ENCODE data around the gene RASAL1. TPM values are rescaled to one million over a fixed set of nuclear protein-coding genes. Genes with fewer than 3 reads are reported as not detected.

RASAL1 gene
- total and polyA plus RNA-seq, 8 donors = 0.79 to 12.1 (median 2.6) TPM

DNA sequence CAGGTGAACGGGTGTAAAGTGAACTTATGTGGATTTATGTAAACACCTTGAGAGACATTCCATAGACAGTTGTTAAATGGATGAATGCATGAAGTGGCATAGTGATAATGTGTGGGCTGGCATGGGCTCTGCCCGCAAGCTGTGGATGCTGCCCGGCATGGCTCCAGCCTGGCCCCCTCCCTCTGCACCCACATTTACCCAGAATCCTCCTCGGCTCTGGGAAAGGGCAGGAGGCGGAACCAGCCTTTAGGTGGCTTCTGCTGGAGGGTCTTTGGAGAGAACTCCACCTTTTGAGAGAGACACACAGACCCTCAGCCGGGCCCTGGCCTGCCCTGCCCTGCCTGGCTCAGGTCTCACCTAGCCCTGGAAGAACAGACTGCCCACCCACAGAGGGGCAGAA lies 18.7 kb downstream of the RASAL1 start:
- H3K9me3 ChIP-seq = no peaks in the 10 kb centered on the region
- no peak overlapping the region for H3K4me3 ChIP-seq
- TF ChIP-seq, protein P1, sequence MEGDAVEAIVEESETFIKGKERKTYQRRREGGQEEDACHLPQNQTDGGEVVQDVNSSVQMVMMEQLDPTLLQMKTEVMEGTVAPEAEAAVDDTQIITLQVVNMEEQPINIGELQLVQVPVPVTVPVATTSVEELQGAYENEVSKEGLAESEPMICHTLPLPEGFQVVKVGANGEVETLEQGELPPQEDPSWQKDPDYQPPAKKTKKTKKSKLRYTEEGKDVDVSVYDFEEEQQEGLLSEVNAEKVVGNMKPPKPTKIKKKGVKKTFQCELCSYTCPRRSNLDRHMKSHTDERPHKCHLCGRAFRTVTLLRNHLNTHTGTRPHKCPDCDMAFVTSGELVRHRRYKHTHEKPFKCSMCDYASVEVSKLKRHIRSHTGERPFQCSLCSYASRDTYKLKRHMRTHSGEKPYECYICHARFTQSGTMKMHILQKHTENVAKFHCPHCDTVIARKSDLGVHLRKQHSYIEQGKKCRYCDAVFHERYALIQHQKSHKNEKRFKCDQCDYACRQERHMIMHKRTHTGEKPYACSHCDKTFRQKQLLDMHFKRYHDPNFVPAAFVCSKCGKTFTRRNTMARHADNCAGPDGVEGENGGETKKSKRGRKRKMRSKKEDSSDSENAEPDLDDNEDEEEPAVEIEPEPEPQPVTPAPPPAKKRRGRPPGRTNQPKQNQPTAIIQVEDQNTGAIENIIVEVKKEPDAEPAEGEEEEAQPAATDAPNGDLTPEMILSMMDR (IDR thresholded peaks at IDR 0.05) = no peak
- H3K27ac ChIP-seq = no peak overlapping the region
- no peaks in the 10 kb centered on the region for H3K36me3 ChIP-seq
- H3K27me3 ChIP-seq = no peaks in the 10 kb centered on the region
- H3K4me1 ChIP-seq = no peaks in the 10 kb centered on the region
- no peak for FAIRE-seq
- WGBS, 2 donors = 65 to 69% methylated on average over 6 of the region's 6 CpGs
- ATAC-seq = no peak
- DNase-seq = no peak
- intact Hi-C loops (cut with DNase I) = no loop called here

DNA sequence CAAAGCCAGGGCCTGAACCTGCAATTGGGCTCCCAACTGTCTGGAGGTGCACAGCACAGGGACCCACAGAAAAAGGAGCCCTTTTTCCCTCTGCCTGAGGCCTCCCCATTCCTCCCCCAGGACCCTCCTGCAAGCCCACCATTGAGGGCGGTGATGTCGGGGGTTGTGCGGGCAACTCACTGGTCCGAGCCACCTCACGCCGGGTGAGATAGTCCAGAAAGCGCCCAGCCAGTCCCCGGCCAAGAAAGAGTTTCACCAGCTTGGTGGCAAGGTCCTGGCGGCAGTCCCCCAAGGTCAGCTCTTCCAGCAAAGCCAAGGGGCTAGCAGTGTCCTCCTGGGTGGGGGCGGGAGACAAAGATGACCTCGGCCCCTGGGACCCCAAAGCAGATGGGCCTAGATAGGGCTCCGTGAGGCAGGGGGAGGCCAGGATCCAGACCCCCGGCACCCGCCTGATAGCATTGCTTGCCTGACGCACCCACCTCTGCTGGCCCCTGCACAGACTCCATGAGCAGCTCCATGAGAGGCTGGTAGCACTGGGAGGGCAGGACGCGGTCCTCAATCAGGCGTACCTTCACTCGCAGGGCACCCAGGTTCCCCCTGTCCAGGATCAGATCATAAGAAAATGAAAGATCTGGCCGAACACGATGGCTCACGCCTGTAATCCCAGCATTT lies 20.0 kb downstream of the RASAL1 start:
- intact Hi-C loops (cut with DNase I) = no loop called here
- ATAC-seq = no peak
- WGBS, 2 donors = 65 to 77% methylated on average over 22 of the region's 22 CpGs

DNA sequence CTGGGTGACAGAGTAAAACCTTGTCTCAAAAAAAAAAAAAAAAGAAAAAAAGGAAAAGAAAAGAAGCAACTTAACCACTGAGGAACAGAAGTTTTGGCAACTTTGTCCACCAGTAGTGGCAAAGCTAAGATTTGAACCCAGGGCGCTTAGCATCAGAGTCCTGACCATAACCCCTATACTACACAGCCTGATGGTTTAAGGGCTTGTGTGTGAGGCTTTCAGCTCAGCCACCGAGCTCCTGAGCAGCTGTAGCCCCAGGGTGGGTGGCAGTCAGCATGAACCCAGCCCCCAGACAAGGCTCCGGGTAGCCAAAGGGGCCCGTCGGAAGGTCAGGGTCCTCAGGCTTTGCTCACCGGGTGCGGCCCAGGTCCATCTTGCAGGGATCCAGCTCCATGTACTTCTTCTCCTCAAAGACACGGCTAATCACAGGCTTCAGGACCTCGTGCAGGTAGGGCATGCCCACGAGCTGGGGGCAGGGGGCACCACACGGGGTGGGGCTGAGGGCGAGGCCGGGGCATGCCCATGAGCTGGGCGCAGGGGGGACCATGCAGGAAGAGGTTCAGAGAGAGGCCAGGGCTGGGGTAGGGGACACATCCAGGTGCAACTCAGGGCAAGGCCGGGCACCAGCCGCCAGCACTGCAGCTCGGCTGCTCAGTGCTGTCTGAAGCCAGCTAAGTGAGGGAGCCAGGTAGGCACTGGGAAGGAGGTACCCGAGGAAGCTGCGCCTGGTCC lies 20.9 kb downstream of the RASAL1 start:
- ATAC-seq = no peak
- Histone ChIP-seq H3K27me3 (no peaks in the 10 kb centered on the region), H3K4me3 (no peak overlapping the region), H3K9me3 (no peaks in the 10 kb centered on the region), H3K4me1 (no peaks in the 10 kb centered on the region), H3K36me3 (no peaks in the 10 kb centered on the region), H3K27ac (no peak overlapping the region)
- no peak for DNase-seq
- 85 to 88% methylated on average over 19 of the region's 19 CpGs for WGBS, 2 donors
- FAIRE-seq = no peak
- intact Hi-C loops (cut with DNase I) = no loop called here
- TF ChIP-seq, protein P1 (IDR thresholded peaks at IDR 0.05) = no peak

More for the DNA sequence above, 20.0 kb downstream of the RASAL1 start:
- no peaks in the 10 kb centered on the region for H3K4me1 ChIP-seq
- H3K27ac ChIP-seq = no peak overlapping the region
- no peaks in the 10 kb centered on the region for H3K9me3 ChIP-seq
- H3K27me3 ChIP-seq = no peaks in the 10 kb centered on the region
- FAIRE-seq = no peak
- TF ChIP-seq, protein P1 (IDR thresholded peaks at IDR 0.05) = no peak
- DNase-seq = no peak
- no peaks in the 10 kb centered on the region for H3K36me3 ChIP-seq
- H3K4me3 ChIP-seq = no peak overlapping the region

DNA sequence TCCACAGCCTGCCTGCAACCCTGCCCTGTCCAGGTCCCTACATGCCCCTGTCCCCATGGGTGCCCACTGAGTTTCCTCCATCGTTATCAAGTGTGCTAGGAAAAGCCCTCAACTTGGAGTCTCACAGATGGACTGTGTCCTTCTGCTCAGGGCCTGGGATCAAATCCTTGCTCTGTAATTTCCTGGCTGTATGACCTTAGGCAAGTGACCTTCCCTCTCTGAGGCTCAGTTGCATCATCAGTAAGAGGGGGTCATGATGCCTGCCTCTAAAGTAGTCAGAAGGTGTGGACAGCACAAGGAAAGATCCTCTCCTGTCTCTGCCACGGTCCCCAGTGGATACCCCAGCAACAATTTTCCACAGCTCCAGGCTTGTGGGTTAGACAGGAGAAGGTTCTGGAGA lies 22.2 kb downstream of the RASAL1 start:
- no peak for ATAC-seq
- TF ChIP-seq, protein P1 (IDR thresholded peaks at IDR 0.05) = no peak
- 63 to 79% methylated on average over 2 of the region's 2 CpGs for WGBS, 2 donors

More for the DNA sequence above, 22.2 kb downstream of the RASAL1 start:
- Histone ChIP-seq H3K36me3 (no peaks in the 10 kb centered on the region), H3K9me3 (no peaks in the 10 kb centered on the region), H3K27me3 (no peaks in the 10 kb centered on the region), H3K4me3 (no peak overlapping the region), H3K4me1 (no peaks in the 10 kb centered on the region), H3K27ac (no peak overlapping the region)
- intact Hi-C loops (cut with DNase I) = no loop called here
- FAIRE-seq (no peak), DNase-seq (no peak)

All from pancreas (tissue), 10 donors.